K562 (cell line): ENCODE measurements around the gene ROR2. TPM values are rescaled to one million over a fixed set of nuclear protein-coding genes. Genes with fewer than 3 reads are reported as not detected.

Experiments
- ATAC-seq: fragments of 200-7000 bp; cut with Tn5 transposase; 3 replicates; pipeline ENCODE4 v1.9.1; 2020; ENCODE audit warnings: moderate library complexity
- BruUV-seq: library from RNA; stranded (reverse); fragments of 400-500 nt; replicated peaks from 2 replicates; lab custom pipeline; 2021; lab: Mats Ljungman, UMichigan
- CTCF ChIA-PET: fragments of 300-600 bp; formaldehyde crosslinking; extraction: SDS; loops from one replicate; lab custom pipeline; 2021; ENCODE audit warnings: low intra/inter-chr PET ratio; lab: Yijun Ruan, JAX
- POLR2A ChIA-PET: fragments of 300-600, 350-650 bp; sonication (Branson Sonifier 250); formaldehyde crosslinking; extraction: SDS; loops from one replicate; lab custom pipeline; 2021; ENCODE audit warnings: antibody characterized with exemption, inconsistent platforms; lab: Yijun Ruan, JAX
- DNase-seq, 4 experiments: peaks; one replicate each; pipeline versions ENCODE4 v3.0.0 to v3.0.0-alpha.2; 2011 to 2018; ENCODE audit warnings: low spot score in 3 of 4, mixed read lengths in 3 of 4; ENCODE audit errors: extremely low read depth in 1 of 4
- FAIRE-seq: peaks from 2 replicates; lab custom pipeline; 2011; peaks lifted over from hg19 to GRCh38; lab: Jason Lieb, UNC
- H2AFZ ChIP-seq: 2 replicates; pipeline ENCODE4 v1.6.0; 2011; ENCODE audit warnings: low read depth, low read length, control low read depth, inconsistent platforms
- H3K27ac ChIP-seq: fragments of 200-600 bp; 3 replicates; pipeline ENCODE4 v1.8.0; 2011; ENCODE audit warnings: low read depth, mild to moderate bottlenecking, control low read depth, inconsistent platforms, low read length, moderate library complexity, mixed read lengths; ENCODE audit errors: extremely low read depth
- H3K27me3 ChIP-seq, 2 experiments: fragments of 300-600 bp in 1 of 2; 2 replicates in 1 of 2; 3 replicates in 1 of 2; pipeline versions ENCODE4 v1.6.0 to v1.8.0; 2011; ENCODE audit warnings: inconsistent platforms in 2 of 2, low read length in 2 of 2, mild to moderate bottlenecking in 1 of 2, mixed read lengths in 1 of 2, moderate library complexity in 1 of 2; ENCODE audit not compliant: control insufficient read depth in 2 of 2, insufficient read depth in 2 of 2
- H3K36me3 ChIP-seq: fragments of 300-600 bp; 3 replicates; pipeline ENCODE4 v1.8.0; 2011; ENCODE audit warnings: mild to moderate bottlenecking, low read length, inconsistent platforms; ENCODE audit not compliant: control insufficient read depth, insufficient read depth
- H3K4me1 ChIP-seq, 2 experiments: fragments of 200-600 bp in 1 of 2; replicated peaks in 1 of 2; 2 replicates in 1 of 2; 3 replicates in 1 of 2; pipeline versions ENCODE4 v1.5.1 to v1.8.0; 2011; ENCODE audit warnings: inconsistent platforms in 2 of 2, low read length in 2 of 2, mild to moderate bottlenecking in 1 of 2, mixed read lengths in 1 of 2, moderate library complexity in 1 of 2; ENCODE audit not compliant: control insufficient read depth in 2 of 2, insufficient read depth in 2 of 2
- H3K4me2 ChIP-seq: 2 replicates; pipeline ENCODE4 v1.6.1; 2011; ENCODE audit warnings: low read length, control low read depth, inconsistent platforms, mixed read lengths; ENCODE audit not compliant: insufficient read depth
- H3K4me3 ChIP-seq: fragments of 200-600 bp; sonication (generic), shearing (Covaris generic); 2 replicates; pipeline ENCODE4 v1.5.1; 2016; ENCODE audit warnings: control low read depth, inconsistent platforms
- H3K79me2 ChIP-seq: fragments of 200-600 bp; 3 replicates; pipeline ENCODE4 v1.8.0; 2011; ENCODE audit warnings: low read length, inconsistent platforms; ENCODE audit not compliant: control insufficient read depth, insufficient read depth
- H3K9ac ChIP-seq, 2 experiments: 2 replicates each; pipeline versions ENCODE4 v1.6.0 to v1.6.1; 2011; ENCODE audit warnings: low read depth in 2 of 2, low read length in 2 of 2, control low read depth in 1 of 2, inconsistent platforms in 1 of 2, mild to moderate bottlenecking in 1 of 2, mixed read lengths in 1 of 2; ENCODE audit not compliant: insufficient read depth in 1 of 2
- H3K9me1 ChIP-seq: one replicate; pipeline ENCODE4 v1.6.0; 2011; ENCODE audit warnings: inconsistent platforms, mild to moderate bottlenecking, low read length, moderate library complexity; ENCODE audit not compliant: control insufficient read depth, insufficient read depth
- H3K9me3 ChIP-seq: replicated peaks from 2 replicates; pipeline ENCODE4 v1.5.1; 2011; ENCODE audit warnings: low read depth, low read length, inconsistent platforms; ENCODE audit not compliant: control insufficient read depth, insufficient read depth
- H4K20me1 ChIP-seq: replicated peaks from 2 replicates; pipeline ENCODE4 v1.6.1; 2011; ENCODE audit warnings: low read length, inconsistent platforms, mixed read lengths; ENCODE audit not compliant: control insufficient read depth, insufficient read depth
- MEIS2 ChIP-seq: fragments of 450-650 bp; IDR thresholded peaks from 2 replicates; pipeline ENCODE4 v1.6.1; 2014; ENCODE audit warnings: mild to moderate bottlenecking; ENCODE audit not compliant: partially characterized antibody
- MTF1 ChIP-seq: fragments of 250-450 bp; sonication (Bioruptor Pico); IDR thresholded peaks from 2 replicates; pipeline ENCODE4 v1.9.0; 2021; ENCODE audit warnings: moderate library complexity, mild to moderate bottlenecking, inconsistent platforms, borderline replicate concordance
- NBN ChIP-seq: fragments of 450-650 bp; IDR thresholded peaks from 2 replicates; pipeline ENCODE4 v1.6.1; 2016; ENCODE audit warnings: low read depth, mild to moderate bottlenecking
- NFYB ChIP-seq: IDR thresholded peaks from 2 replicates; pipeline ENCODE4 v1.6.1; 2011; ENCODE audit warnings: mild to moderate bottlenecking, moderate library complexity; ENCODE audit not compliant: insufficient read length; ENCODE audit errors: extremely low read depth
- RAD51 ChIP-seq: fragments of 450-650 bp; IDR thresholded peaks from 2 replicates; pipeline ENCODE4 v1.7.1; 2016; ENCODE audit warnings: low read depth, mild to moderate bottlenecking, borderline replicate concordance
- SUPT5H ChIP-seq: fragments of 450-650 bp; IDR thresholded peaks from 2 replicates; pipeline ENCODE4 v1.6.1; 2016
- TAF9B ChIP-seq: fragments of 450-650 bp; IDR thresholded peaks from 2 replicates; pipeline ENCODE4 v1.6.1; 2018; ENCODE audit warnings: mild to moderate bottlenecking; ENCODE audit not compliant: partially characterized antibody
- TEAD2 ChIP-seq: fragments of 450-650 bp; IDR thresholded peaks from 2 replicates; pipeline ENCODE4 v1.6.1; 2016; ENCODE audit warnings: missing genetic modification characterization, control low read depth, missing compliant biosample characterization
- ZNF316 ChIP-seq: fragments of 450-650 bp; IDR thresholded peaks from 2 replicates; pipeline ENCODE4 v1.6.1; 2016
- ZNF695 ChIP-seq: fragments of 450-650 bp; formaldehyde crosslinking; IDR thresholded peaks from 2 replicates; pipeline ENCODE4 v1.4.0; 2020; ENCODE audit warnings: mild to moderate bottlenecking, moderate library complexity
- ZNF696 ChIP-seq: fragments of 250-450 bp; sonication (Bioruptor Pico); conservative IDR thresholded peaks from 2 replicates; pipeline ENCODE4 v1.4.0; 2020; ENCODE audit warnings: mild to moderate bottlenecking, moderate library complexity
- WGBS: fragments of 100-300 bp; shearing (Covaris generic); methylation state at CpG from one replicate; pipeline ENCODE4 v1.1.6; 2016; ENCODE audit warnings: low coverage, mixed read lengths; ENCODE audit not compliant: insufficient coverage; ENCODE audit errors: missing lambda C conversion rate; 5-methylcytosine and 5-hydroxymethylcytosine counted together
- in situ Hi-C: fragments of 300-500 bp; cut with MboI; formaldehyde crosslinking; loops from 4 replicates; pipeline ENCODE4 v1.15.0; 2018; ENCODE audit warnings: inconsistent platforms, mixed read lengths
- intact Hi-C: fragments of 100-400 bp; cut with micrococcal nuclease; formaldehyde crosslinking; loops from 2 replicates; pipeline ENCODE4 v1.14.2; 2022
- polyA plus RNA-seq, 8 experiments: library from polyadenylated mRNA; depleted of rRNA in 4 of 8; stranded (reverse) in 5 of 8; unstranded in 3 of 8; fragments of >200 nt; fragmentation: Nextera tagmentation in 2 of 8; fragmentation: Illumina TruSeq in 1 of 8; extraction: Ambion mirVana in 2 of 8; extraction: Trizol in 1 of 8; gene quantifications; 2 replicates each; pipeline versions ENCODE4 v1.2.1 to v1.2.3, GENCODE V29; 2011 to 2014; ENCODE audit warnings: inconsistent platforms in 1 of 8, missing spikeins in 1 of 8
- total RNA-seq, 7 experiments: library from RNA; depleted of rRNA in 6 of 7; stranded (reverse); fragments of >200 nt in 6 of 7; fragmentation: Illumina TruSeq in 2 of 7; extraction: Trizol in 2 of 7; gene quantifications; 2 replicates each; pipeline versions ENCODE4 v1.2.1 to v1.2.3, GENCODE V29; 2011 to 2021; ENCODE audit warnings: low replicate concordance in 1 of 7
- TF ChIP-seq, protein P1 (sequence below): fragments of 450-650 bp; formaldehyde crosslinking; IDR thresholded peaks from 2 replicates; pipeline ENCODE4 v1.4.0; 2020; ENCODE audit warnings: mild to moderate bottlenecking, moderate library complexity

ROR2 gene
- total and polyA plus RNA-seq, 9 of the 15 experiments (the other 6 are each of a cell fraction or from before 2014, with no cell fraction given) = 5.6 to 33.8 (median 15.3) TPM

DNA sequence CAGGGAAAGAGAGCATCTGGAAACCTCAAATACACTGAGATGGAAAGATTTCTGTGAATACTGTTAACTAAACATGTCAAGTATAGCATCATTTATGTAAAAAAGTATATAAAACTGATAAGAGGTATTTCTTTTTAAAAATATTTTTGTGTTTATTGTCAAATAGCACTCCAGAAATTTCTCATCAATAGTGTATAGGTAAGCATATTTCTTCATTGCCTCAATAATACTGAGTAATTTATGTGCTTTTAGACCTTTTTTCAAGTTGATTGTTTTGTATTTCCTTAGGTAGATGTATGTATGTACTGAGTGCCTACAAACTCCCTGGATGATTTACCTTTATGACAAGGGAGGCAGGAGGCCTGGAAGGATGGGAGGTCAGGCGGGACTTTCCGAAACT is 196.3 kb downstream of the ROR2 start:
- ChIA-PET CTCF (no interaction called here), POLR2A (no interaction called here)
- 0 out of 2 replicates have a peak, but pooled peaks cover 4% of the 10 kb centered on the region for H4K20me1 ChIP-seq
- H3K27me3 ChIP-seq = no peaks in the 10 kb centered on the region
- peaks cover 42% of the 10 kb centered on the region for H3K36me3 ChIP-seq
- TF ChIP-seq TEAD2 (tag) (no peak), ZNF316 (peak; percentile 62)
- no peak overlapping the region for H3K27ac ChIP-seq
- no peak overlapping the region for H2AFZ ChIP-seq
- H3K4me1 ChIP-seq = peaks cover 3 to 4% of the 10 kb centered on the region in 2 experiments; a peak in 4 of 5 replicates
- DNase-seq (no peak), ATAC-seq (no peak), FAIRE-seq (no peak)
- no peaks in the 10 kb centered on the region for H3K9me1 ChIP-seq
- BruUV-seq = no TSS peak
- H3K79me2 ChIP-seq = peaks cover 6% of the 10 kb centered on the region; the same call in 1 of the 3 replicates
- H3K9ac ChIP-seq = no peak overlapping the region
- in situ Hi-C loops (no loop called here), intact Hi-C loops (loop anchor here (10.0 kb wide), 1 partner anchor 361 kb away; the partner anchor contains the start of gene SPTLC1)
- H3K4me3 ChIP-seq = no peak overlapping the region
- WGBS = 50% methylated on average over 2 of the region's 2 CpGs
- no peaks in the 10 kb centered on the region for H3K9me3 ChIP-seq
- H3K4me2 ChIP-seq = no peak overlapping the region

DNA sequence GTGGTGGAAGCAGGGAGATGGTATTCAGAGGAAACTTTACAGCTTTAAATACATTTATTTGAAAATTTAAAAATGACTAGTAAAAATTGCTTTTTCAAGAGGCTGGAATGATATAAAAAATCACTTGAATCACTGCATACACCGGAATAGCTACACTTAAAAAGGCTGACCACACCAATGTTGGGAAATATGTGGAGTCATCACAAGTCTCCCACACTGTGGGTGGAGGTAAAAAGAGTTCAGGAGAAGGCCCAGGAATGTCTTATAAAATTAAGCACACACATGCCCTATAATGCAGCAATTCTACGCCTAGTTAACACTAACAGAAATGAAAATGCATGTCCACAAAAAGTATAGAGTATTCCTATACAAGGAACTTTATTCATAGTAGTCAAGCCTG is 198.1 kb downstream of the ROR2 start:
- TF ChIP-seq NFYB = no peak
- no peak for TF ChIP-seq NBN
- TF ChIP-seq ZNF696 (CRISPR knock-in tag) = no peak
- no peak for TF ChIP-seq TAF9B
- TF ChIP-seq ZNF695 (CRISPR knock-in tag) = no peak
- TF ChIP-seq MTF1 (CRISPR knock-in tag) = no peak
- no peak for TF ChIP-seq RAD51
- no peak for TF ChIP-seq SUPT5H
- no peak for TF ChIP-seq MEIS2
- TF ChIP-seq, protein P1, sequence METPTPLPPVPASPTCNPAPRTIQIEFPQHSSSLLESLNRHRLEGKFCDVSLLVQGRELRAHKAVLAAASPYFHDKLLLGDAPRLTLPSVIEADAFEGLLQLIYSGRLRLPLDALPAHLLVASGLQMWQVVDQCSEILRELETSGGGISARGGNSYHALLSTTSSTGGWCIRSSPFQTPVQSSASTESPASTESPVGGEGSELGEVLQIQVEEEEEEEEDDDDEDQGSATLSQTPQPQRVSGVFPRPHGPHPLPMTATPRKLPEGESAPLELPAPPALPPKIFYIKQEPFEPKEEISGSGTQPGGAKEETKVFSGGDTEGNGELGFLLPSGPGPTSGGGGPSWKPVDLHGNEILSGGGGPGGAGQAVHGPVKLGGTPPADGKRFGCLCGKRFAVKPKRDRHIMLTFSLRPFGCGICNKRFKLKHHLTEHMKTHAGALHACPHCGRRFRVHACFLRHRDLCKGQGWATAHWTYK = no peak
- BruUV-seq = no TSS peak
- Histone ChIP-seq H2AFZ (no peak overlapping the region), H3K9me3 (no peaks in the 10 kb centered on the region), H4K20me1 (peaks cover 6% of the 10 kb centered on the region; the same call in 1 of the 2 replicates), H3K9ac (no peak overlapping the region), H3K36me3 (peaks cover 31% of the 10 kb centered on the region), H3K27me3 (no peaks in the 10 kb centered on the region), H3K9me1 (no peaks in the 10 kb centered on the region), H3K27ac (no peak overlapping the region), H3K4me3 (no peak overlapping the region), H3K4me2 (no peak overlapping the region), H3K79me2 (no peaks in the 10 kb centered on the region), H3K4me1 (peaks cover 4 to 10% of the 10 kb centered on the region in 2 experiments)
- CTCF ChIA-PET = no interaction called here
- WGBS = 94% methylated on average over 2 of the region's 2 CpGs
- POLR2A ChIA-PET = no interaction called here
- in situ Hi-C loops (no loop called here), intact Hi-C loops (loop anchor here (10.0 kb wide), 1 partner anchor 363 kb away; the partner anchor contains the start of gene SPTLC1)
- ATAC-seq (no peak), FAIRE-seq (no peak), DNase-seq (no peak)
